ENCODE data around the gene MGME1. TPM values are rescaled to one million over a fixed set of nuclear protein-coding genes. Genes with fewer than 3 reads are reported as not detected.

Gene MGME1
- total and polyA plus RNA-seq, 2 of the 13 experiments (the other 11 are each of a cell fraction or from before 2014, with no cell fraction given) = 36.7 to 66.6 TPM

GRCh38 chr20:17938871-17939619 is 29.8 kb upstream of the MGME1 start (continued):
- TF ChIP-seq HMGXB3 (CRISPR knock-in tag; IDR thresholded peaks at IDR 0.05; ENCODE audit: borderline replicate concordance) = no peak
- 0 out of 2 replicates have a peak, but pooled peaks have one; percentile 11 for TF ChIP-seq TOE1 (CRISPR knock-in tag; IDR thresholded peaks at IDR 0.05)
- no peak for TF ChIP-seq KAT8 (CRISPR knock-in tag; IDR thresholded peaks at IDR 0.05)
- TF ChIP-seq ARID5B (CRISPR knock-in tag; IDR thresholded peaks at IDR 0.05) = peak; percentile 58; the same call in 1 of the 2 replicates
- no peak for TF ChIP-seq ARNTL (CRISPR knock-in tag; IDR thresholded peaks at IDR 0.05)
- 0 out of 2 replicates have a peak, but pooled peaks have one; percentile 13 for TF ChIP-seq FOXO1 (CRISPR knock-in tag; IDR thresholded peaks at IDR 0.05)
- peak; percentile 80 for TF ChIP-seq AGO1 (IDR thresholded peaks at IDR 0.05; ENCODE audit: low read depth, low read length, poor library complexity, severe bottlenecking)
- peak; percentile 95 for TF ChIP-seq ZNF766 (CRISPR knock-in tag; IDR thresholded peaks at IDR 0.05; ENCODE audit: borderline replicate concordance)
- TF ChIP-seq IKZF4 (CRISPR knock-in tag; IDR thresholded peaks at IDR 0.05; ENCODE audit: borderline replicate concordance, low read depth, not compliant biosample characterization) = no peak
- TF ChIP-seq SIN3B (IDR thresholded peaks at IDR 0.05; ENCODE audit: low read length) = peak; percentile 56; the same call in 1 of the 2 replicates
- 0 out of 2 replicates have a peak, but pooled peaks have one; percentile 29 for TF ChIP-seq ZNF441 (CRISPR knock-in tag; IDR thresholded peaks at IDR 0.05; ENCODE audit: borderline replicate concordance)
- 0 out of 2 replicates have a peak, but pooled peaks have one; percentile 9 for TF ChIP-seq ZBTB42 (CRISPR knock-in tag; IDR thresholded peaks at IDR 0.05)
- TF ChIP-seq, protein P1, sequence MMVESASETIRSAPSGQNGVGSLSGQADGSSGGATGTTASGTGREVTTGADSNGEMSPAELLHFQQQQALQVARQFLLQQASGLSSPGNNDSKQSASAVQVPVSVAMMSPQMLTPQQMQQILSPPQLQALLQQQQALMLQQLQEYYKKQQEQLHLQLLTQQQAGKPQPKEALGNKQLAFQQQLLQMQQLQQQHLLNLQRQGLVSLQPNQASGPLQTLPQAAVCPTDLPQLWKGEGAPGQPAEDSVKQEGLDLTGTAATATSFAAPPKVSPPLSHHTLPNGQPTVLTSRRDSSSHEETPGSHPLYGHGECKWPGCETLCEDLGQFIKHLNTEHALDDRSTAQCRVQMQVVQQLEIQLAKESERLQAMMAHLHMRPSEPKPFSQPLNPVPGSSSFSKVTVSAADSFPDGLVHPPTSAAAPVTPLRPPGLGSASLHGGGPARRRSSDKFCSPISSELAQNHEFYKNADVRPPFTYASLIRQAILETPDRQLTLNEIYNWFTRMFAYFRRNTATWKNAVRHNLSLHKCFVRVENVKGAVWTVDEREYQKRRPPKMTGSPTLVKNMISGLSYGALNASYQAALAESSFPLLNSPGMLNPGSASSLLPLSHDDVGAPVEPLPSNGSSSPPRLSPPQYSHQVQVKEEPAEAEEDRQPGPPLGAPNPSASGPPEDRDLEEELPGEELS (CRISPR knock-in tag; IDR thresholded peaks at IDR 0.05) = no peak
- peak; percentile 43 for TF ChIP-seq PHF5A (CRISPR knock-in tag; IDR thresholded peaks at IDR 0.05; ENCODE audit: low read depth, unreplicated experiment)
- no peak; the same call in 1 of the 2 replicates for TF ChIP-seq PAF1 (CRISPR knock-in tag; IDR thresholded peaks at IDR 0.05)
- TF ChIP-seq ZNF30 (CRISPR knock-in tag; IDR thresholded peaks at IDR 0.05) = no peak
- TF ChIP-seq HINFP (CRISPR knock-in tag; IDR thresholded peaks at IDR 0.05; ENCODE audit: low read depth) = peak; percentile 53; the same call in 1 of the 2 replicates

Measured in HepG2 (cell line).